Ectodermal cell (in vitro differentiated cells): ENCODE results near the gene GRID1.

ENCODE experiments used
- H3K27ac ChIP-seq: 2 replicates; pipeline ENCODE4 v1.7.0; 2013; ENCODE audit warnings: mild to moderate bottlenecking, low read depth, low read length; ENCODE audit not compliant: insufficient read depth, poor library complexity, severe bottlenecking
- H3K27me3 ChIP-seq: 2 replicates; pipeline ENCODE4 v1.7.0; 2013; ENCODE audit warnings: mild to moderate bottlenecking, low read length; ENCODE audit not compliant: insufficient read depth, control insufficient read depth, poor library complexity, severe bottlenecking
- H3K36me3 ChIP-seq: one replicate; pipeline ENCODE4 v1.7.0; 2013; ENCODE audit warnings: low read length; ENCODE audit not compliant: control insufficient read depth, insufficient read depth
- H3K4me1 ChIP-seq: one replicate; pipeline ENCODE4 v1.7.0; 2013; ENCODE audit warnings: low read length; ENCODE audit not compliant: control insufficient read depth, insufficient read depth
- H3K4me3 ChIP-seq: 2 replicates; pipeline ENCODE4 v1.7.0; 2013; ENCODE audit warnings: low read depth, low read length, control low read depth; ENCODE audit not compliant: insufficient read depth
- H3K9me3 ChIP-seq: 2 replicates; pipeline ENCODE4 v1.7.0; 2013; ENCODE audit warnings: mild to moderate bottlenecking, low read length, moderate library complexity; ENCODE audit not compliant: control insufficient read depth
- WGBS, 2 experiments: methylation state at CpG; one replicate each; pipeline ENCODE4 v1.1.7; 2013; ENCODE audit warnings: missing lambda C conversion rate in 2 of 2; 5-methylcytosine and 5-hydroxymethylcytosine counted together

Gene GRID1

GRCh38 chr10:86362586-86363183 is 3.9 kb downstream of the GRID1 start:
- peak overlapping the region; percentile 17 for H3K4me3 ChIP-seq

DNA sequence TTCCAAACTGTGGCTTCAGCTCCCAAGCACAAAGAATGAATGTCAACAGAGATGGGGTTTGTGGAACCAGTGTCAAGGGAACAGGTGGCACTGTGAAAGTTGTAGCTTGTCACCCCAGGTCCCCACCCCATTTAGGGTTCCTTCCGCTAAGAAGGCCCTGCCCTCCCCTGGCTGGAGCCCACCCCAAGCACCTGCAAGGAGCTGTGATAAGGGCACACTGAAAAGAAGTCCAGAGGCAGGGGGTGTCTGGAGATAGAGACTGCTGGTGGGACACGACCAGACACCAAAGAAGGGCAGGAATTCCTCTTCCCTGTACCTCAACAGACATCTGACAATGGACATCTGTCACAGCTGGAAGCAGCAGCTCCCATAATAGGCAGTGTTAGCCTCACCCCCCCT is 4.5 kb downstream of the GRID1 start:
- H3K4me3 ChIP-seq = no peak overlapping the region
- no peaks in the 10 kb centered on the region for H3K9me3 ChIP-seq
- peaks cover 23% of the 10 kb centered on the region for H3K4me1 ChIP-seq
- no peaks in the 10 kb centered on the region for H3K36me3 ChIP-seq
- WGBS, 2 experiments = 82 to 88% methylated on average over 2 of the region's 2 CpGs
- no peak overlapping the region for H3K27ac ChIP-seq
- peaks cover 60% of the 10 kb centered on the region for H3K27me3 ChIP-seq

More at GRCh38 chr10:86362586-86363183, 3.9 kb downstream of the GRID1 start:
- Histone ChIP-seq H3K9me3 (no peaks in the 10 kb centered on the region), H3K4me1 (peaks cover 23% of the 10 kb centered on the region), H3K27ac (no peak overlapping the region), H3K27me3 (peaks cover 65% of the 10 kb centered on the region), H3K36me3 (no peaks in the 10 kb centered on the region)
- 19 to 22% methylated on average over 15 of the region's 15 CpGs for WGBS, 2 experiments

DNA sequence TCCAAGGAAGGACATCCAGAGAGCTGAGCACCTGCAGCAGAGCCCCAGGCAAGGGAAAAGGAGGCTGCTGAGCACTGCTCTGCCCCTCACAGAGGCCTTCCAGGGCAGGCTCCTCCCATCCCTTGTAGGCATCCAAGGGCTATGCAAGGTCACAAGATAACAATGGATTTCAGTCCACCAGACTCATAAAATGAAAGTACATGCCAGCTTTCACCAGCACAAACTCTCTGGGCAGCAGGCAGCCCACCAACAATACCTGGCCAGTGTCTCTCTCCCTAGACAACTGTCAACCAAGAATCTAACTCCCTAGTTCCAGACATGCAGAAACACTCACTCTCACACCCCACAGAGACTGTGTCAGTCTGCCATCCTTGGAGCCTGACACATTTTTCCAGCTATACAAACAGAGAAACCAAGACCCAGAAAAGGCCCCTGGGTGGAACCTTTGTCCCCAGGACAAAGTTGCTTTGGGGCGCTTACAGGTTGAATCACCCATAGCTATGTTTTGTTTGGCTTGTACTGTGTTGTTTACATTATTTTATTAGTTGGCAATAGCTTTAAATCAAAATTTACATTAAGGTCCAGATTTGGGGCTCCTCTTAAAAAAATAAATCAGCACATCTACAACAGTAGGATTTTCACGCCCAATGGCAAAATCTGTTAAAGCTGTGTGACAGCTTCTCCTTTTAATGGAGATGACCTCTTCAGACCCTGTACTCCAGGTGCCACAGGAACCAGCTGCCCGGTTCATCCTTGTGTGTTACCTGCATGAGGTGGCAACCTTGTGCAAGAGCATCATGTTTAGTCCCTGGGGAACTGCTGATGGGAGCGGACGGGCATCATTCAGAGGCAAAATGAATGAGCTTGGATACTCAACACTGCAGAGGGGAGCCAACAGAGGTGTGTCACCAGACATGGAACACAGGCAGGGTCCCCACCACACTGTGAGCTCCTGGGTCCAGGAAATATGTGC is 5.2 kb downstream of the GRID1 start:
- Histone ChIP-seq H3K27ac (no peak overlapping the region), H3K36me3 (no peaks in the 10 kb centered on the region), H3K4me3 (no peak overlapping the region), H3K9me3 (no peaks in the 10 kb centered on the region), H3K4me1 (peaks cover 23% of the 10 kb centered on the region), H3K27me3 (peaks cover 53% of the 10 kb centered on the region)
- WGBS, 2 experiments = 91 to 93% methylated on average over 5 of the region's 5 CpGs

- no peak overlapping the region for H3K27ac ChIP-seq
- H3K4me1 ChIP-seq = peaks cover 22% of the 10 kb centered on the region
- 90 to 95% methylated on average over 5 of the region's 5 CpGs for WGBS, 2 experiments
- H3K4me3 ChIP-seq = no peak overlapping the region
- H3K9me3 ChIP-seq = no peaks in the 10 kb centered on the region
- no peaks in the 10 kb centered on the region for H3K36me3 ChIP-seq
- peaks cover 45% of the 10 kb centered on the region for H3K27me3 ChIP-seq
These were observed 5.9 kb downstream of the GRID1 start for GRCh38 chr10:86360657-86361056.

GRCh38 chr10:86359954-86360353 is 6.6 kb downstream of the GRID1 start:
- Histone ChIP-seq H3K4me1 (peaks cover 15% of the 10 kb centered on the region), H3K27ac (no peak overlapping the region), H3K9me3 (no peaks in the 10 kb centered on the region), H3K36me3 (no peaks in the 10 kb centered on the region), H3K4me3 (no peak overlapping the region), H3K27me3 (peaks cover 38% of the 10 kb centered on the region)
- no CpG with 5 or more reads among the region's 1 CpG for WGBS, 2 experiments

GRCh38 chr10:86359111-86359510 is 7.5 kb downstream of the GRID1 start:
- whole genome bisulfite sequencing, 2 experiments = 93 to 95% methylated on average over 7 of the region's 7 CpGs
- no peaks in the 10 kb centered on the region for H3K36me3 ChIP-seq
- no peaks in the 10 kb centered on the region for H3K9me3 ChIP-seq
- H3K4me3 ChIP-seq = no peak overlapping the region
- H3K4me1 ChIP-seq = peaks cover 13% of the 10 kb centered on the region
- peaks cover 30% of the 10 kb centered on the region for H3K27me3 ChIP-seq
- no peak overlapping the region for H3K27ac ChIP-seq

DNA sequence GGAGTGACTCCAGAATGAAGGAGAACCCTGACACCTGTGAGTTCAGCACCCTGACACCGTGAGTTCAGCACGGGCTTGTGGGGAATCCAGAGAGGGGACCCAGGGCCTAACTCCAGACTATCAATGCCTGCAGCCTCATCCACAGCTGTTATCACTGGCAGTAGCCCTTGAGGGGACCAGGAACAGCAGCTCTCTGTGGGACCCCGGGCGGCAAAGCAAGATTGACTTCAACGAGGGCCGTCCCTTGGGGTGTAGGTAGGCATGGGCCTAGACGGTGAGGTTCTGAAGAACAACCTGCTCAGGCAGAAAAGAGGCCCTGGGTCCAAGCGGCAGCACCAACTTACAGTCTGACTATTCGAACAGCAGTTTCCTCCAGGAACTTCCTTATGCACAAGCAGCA is 8.9 kb downstream of the GRID1 start:
- WGBS, 2 experiments = 92% methylated on average over 9 of the region's 9 CpGs
- Histone ChIP-seq H3K4me1 (peaks cover 3% of the 10 kb centered on the region), H3K27me3 (peaks cover 15% of the 10 kb centered on the region), H3K27ac (no peak overlapping the region), H3K9me3 (no peaks in the 10 kb centered on the region), H3K36me3 (no peaks in the 10 kb centered on the region), H3K4me3 (no peak overlapping the region)

- WGBS, 2 experiments = 91 to 95% methylated on average over 2 of the region's 2 CpGs
- H3K27me3 ChIP-seq = peaks cover 9% of the 10 kb centered on the region
- H3K36me3 ChIP-seq = no peaks in the 10 kb centered on the region
- no peak overlapping the region for H3K4me3 ChIP-seq
- H3K27ac ChIP-seq = no peak overlapping the region
- no peaks in the 10 kb centered on the region for H3K9me3 ChIP-seq
- peaks cover 3% of the 10 kb centered on the region for H3K4me1 ChIP-seq
These were observed 9.6 kb downstream of the GRID1 start for GRCh38 chr10:86357041-86357440.

DNA sequence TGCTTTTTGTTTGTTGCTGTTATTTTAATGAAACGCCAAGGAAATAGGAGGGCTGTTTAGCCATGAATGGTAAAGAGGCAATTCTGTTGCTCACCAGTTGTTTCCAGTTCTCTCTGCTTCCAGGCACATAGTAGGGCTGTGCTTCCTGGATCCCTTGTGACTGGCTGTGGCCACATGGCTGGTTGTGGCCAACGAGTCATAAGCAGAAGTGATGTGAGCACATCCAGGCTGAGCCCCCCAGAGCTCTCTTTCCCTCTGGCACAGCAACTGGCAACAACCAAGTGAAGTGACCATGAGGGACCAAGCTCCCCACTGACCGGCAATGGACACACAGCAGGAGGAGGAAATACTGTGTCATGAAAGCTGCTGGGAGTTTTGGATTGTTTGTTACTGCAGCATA is 10.3 kb downstream of the GRID1 start:
- WGBS, 2 experiments = 76 to 82% methylated on average over 3 of the region's 3 CpGs
- H3K9me3 ChIP-seq = no peaks in the 10 kb centered on the region
- no peaks in the 10 kb centered on the region for H3K36me3 ChIP-seq
- H3K4me3 ChIP-seq = no peak overlapping the region
- H3K27me3 ChIP-seq = peaks cover 1% of the 10 kb centered on the region
- peaks cover 4% of the 10 kb centered on the region for H3K4me1 ChIP-seq
- H3K27ac ChIP-seq = no peak overlapping the region

DNA sequence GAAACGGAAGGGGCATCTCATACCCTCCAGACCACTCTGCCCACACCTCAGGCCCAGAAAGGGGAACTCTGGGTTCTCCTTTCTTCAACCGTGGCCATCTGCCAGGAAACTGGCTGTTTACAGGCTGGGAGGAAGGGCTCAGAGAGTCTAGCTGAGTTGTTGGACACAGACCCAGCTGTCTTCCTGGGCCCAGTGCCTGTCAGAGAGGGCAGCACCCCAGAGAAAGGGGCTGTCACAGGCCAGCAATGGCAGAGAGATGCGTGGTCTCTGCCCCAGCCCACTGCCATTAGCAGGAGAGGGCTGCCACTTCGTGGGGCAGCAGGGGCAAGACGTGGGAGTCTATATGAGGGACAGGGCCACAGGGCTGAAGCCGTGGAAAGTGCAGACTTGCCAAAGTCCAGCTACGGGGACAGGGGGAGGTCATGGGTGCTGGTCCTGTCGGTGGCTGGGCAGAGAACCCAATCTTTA is 11.0 kb downstream of the GRID1 start:
- WGBS, 2 experiments = 84 to 85% methylated on average over 8 of the region's 8 CpGs
- H3K27me3 ChIP-seq = no peaks in the 10 kb centered on the region
- H3K9me3 ChIP-seq = no peaks in the 10 kb centered on the region
- H3K36me3 ChIP-seq = no peaks in the 10 kb centered on the region
- peaks cover 7% of the 10 kb centered on the region for H3K4me1 ChIP-seq
- no peak overlapping the region for H3K27ac ChIP-seq
- no peak overlapping the region for H3K4me3 ChIP-seq
